ENCODE results near the gene OLFM4.

The OLFM4 gene

GRCh38 chr13:53014495-53015443 lies 13.8 kb upstream of the OLFM4 start:
- FAIRE-seq = no peak
- DNase-seq (ENCODE audit: insufficient read length, low spot score) = no peak

- DNase-seq (ENCODE audit: insufficient read length, low spot score) (no peak), FAIRE-seq (no peak)
Observed at GRCh38 chr13:53015971-53016370, 12.6 kb upstream of the OLFM4 start.

GRCh38 chr13:53017433-53017970 lies 11.1 kb upstream of the OLFM4 start:
- DNase-seq (ENCODE audit: insufficient read length, low spot score) (no peak), FAIRE-seq (no peak)

GRCh38 chr13:53018690-53019647 lies 9.6 kb upstream of the OLFM4 start:
- DNase-seq (ENCODE audit: insufficient read length, low spot score) (no peak), FAIRE-seq (no peak)

- DNase-seq (ENCODE audit: insufficient read length, low spot score) = no peak
- no peak for FAIRE-seq
Observed at GRCh38 chr13:53020764-53021335, 7.8 kb upstream of the OLFM4 start.

GRCh38 chr13:53023246-53023645 lies 5.4 kb upstream of the OLFM4 start:
- DNase-seq (ENCODE audit: insufficient read length, low spot score) (no peak), FAIRE-seq (no peak)

GRCh38 chr13:53028063-53028462 lies 550 bp upstream of the OLFM4 start:
- FAIRE-seq (no peak), DNase-seq (ENCODE audit: insufficient read length, low spot score) (no peak)

GRCh38 chr13:53032849-53033248 lies 4.2 kb downstream of the OLFM4 start:
- DNase-seq (ENCODE audit: insufficient read length, low spot score) = no peak
- FAIRE-seq = no peak

GRCh38 chr13:53038993-53039392 lies 10.4 kb downstream of the OLFM4 start:
- DNase-seq (ENCODE audit: insufficient read length, low spot score) = no peak
- FAIRE-seq = no peak

GRCh38 chr13:53041968-53042516 lies 13.4 kb downstream of the OLFM4 start:
- no peak for FAIRE-seq
- DNase-seq (ENCODE audit: insufficient read length, low spot score) = no peak

- DNase-seq (ENCODE audit: insufficient read length, low spot score) (no peak), FAIRE-seq (no peak)
Observed at GRCh38 chr13:53042877-53043276, 14.3 kb downstream of the OLFM4 start.

- FAIRE-seq (no peak), DNase-seq (ENCODE audit: insufficient read length, low spot score) (no peak)
Observed at GRCh38 chr13:53043398-53043797, 14.8 kb downstream of the OLFM4 start.

- DNase-seq (ENCODE audit: insufficient read length, low spot score) = no peak
- no peak for FAIRE-seq
Observed at GRCh38 chr13:53045189-53045588, 16.6 kb downstream of the OLFM4 start.

- DNase-seq (ENCODE audit: insufficient read length, low spot score) (no peak), FAIRE-seq (no peak)
Observed at GRCh38 chr13:53048880-53049279, 20.3 kb downstream of the OLFM4 start.

- DNase-seq (ENCODE audit: insufficient read length, low spot score) (no peak), FAIRE-seq (no peak)
Observed at GRCh38 chr13:53050151-53050550, 21.5 kb downstream of the OLFM4 start.

GRCh38 chr13:53052675-53053074 lies 24.1 kb downstream of the OLFM4 start:
- no peak for FAIRE-seq
- DNase-seq (ENCODE audit: insufficient read length, low spot score) = no peak

- no peak for FAIRE-seq
- no peak for DNase-seq (ENCODE audit: insufficient read length, low spot score)
Observed at GRCh38 chr13:53054569-53054968, 26.0 kb downstream of the OLFM4 start.

- FAIRE-seq (no peak), DNase-seq (ENCODE audit: insufficient read length, low spot score) (no peak)
Observed at GRCh38 chr13:53058065-53058679, 29.6 kb downstream of the OLFM4 start.

GRCh38 chr13:53060840-53061490 lies 32.4 kb downstream of the OLFM4 start:
- FAIRE-seq = no peak

GRCh38 chr13:53064731-53065130 lies 36.1 kb downstream of the OLFM4 start:
- FAIRE-seq (no peak), DNase-seq (ENCODE audit: insufficient read length, low spot score) (no peak)

More at GRCh38 chr13:53060840-53061490, 32.4 kb downstream of the OLFM4 start:
- no peak for DNase-seq (ENCODE audit: insufficient read length, low spot score)
